LNCaP clone FGC (cell line): ENCODE data around the gene NDUFA11.

Experiments used
- DNase-seq: peaks from one replicate; pipeline ENCODE4 v3.0.0-alpha.2; 2011; ENCODE audit warnings: low read depth
- H3K4me3 ChIP-seq: 2 replicates; pipeline ENCODE4 v1.5.1; 2011; ENCODE audit warnings: mild to moderate bottlenecking, low read depth, low read length, control low read depth
- TF ChIP-seq, protein P1 (sequence below): IDR thresholded peaks from 2 replicates; pipeline ENCODE4 v1.5.1; 2012; ENCODE audit warnings: mild to moderate bottlenecking; ENCODE audit not compliant: control insufficient read depth, insufficient read depth; ENCODE audit errors: extremely low read depth

The NDUFA11 gene

GRCh38 chr19:5932146-5932545, 28.6 kb upstream of the NDUFA11 start:
- DNase-seq, result no peak
- TF ChIP-seq, protein P1, sequence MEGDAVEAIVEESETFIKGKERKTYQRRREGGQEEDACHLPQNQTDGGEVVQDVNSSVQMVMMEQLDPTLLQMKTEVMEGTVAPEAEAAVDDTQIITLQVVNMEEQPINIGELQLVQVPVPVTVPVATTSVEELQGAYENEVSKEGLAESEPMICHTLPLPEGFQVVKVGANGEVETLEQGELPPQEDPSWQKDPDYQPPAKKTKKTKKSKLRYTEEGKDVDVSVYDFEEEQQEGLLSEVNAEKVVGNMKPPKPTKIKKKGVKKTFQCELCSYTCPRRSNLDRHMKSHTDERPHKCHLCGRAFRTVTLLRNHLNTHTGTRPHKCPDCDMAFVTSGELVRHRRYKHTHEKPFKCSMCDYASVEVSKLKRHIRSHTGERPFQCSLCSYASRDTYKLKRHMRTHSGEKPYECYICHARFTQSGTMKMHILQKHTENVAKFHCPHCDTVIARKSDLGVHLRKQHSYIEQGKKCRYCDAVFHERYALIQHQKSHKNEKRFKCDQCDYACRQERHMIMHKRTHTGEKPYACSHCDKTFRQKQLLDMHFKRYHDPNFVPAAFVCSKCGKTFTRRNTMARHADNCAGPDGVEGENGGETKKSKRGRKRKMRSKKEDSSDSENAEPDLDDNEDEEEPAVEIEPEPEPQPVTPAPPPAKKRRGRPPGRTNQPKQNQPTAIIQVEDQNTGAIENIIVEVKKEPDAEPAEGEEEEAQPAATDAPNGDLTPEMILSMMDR, result no peak
- H3K4me3 ChIP-seq, result no peak overlapping the region

- TF ChIP-seq, protein P1, result no peak
- DNase-seq, result no peak
- H3K4me3 ChIP-seq, result no peak overlapping the region
These were observed 27.7 kb upstream of the NDUFA11 start for GRCh38 chr19:5931251-5931650.

DNA sequence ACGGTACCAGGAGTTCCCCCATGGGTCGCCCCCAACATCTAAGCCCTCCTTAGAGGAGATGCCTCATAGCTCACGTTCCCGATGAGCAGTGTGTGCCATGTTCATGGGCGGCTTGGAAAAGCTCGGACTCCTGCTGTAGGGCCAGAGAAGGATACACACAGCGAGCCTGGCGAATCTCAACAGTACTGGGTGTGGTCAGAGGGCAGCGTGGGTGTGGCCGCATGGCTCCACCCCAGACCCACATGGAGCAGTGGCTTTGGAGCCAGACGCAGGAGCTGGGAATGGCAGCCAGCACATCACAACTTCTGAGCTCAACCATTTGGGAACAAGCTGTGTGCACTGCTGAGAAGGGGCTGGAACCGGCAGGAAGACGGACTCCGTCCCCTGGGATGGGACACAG, 26.0 kb upstream of the NDUFA11 start:
- no peak for DNase-seq
- TF ChIP-seq, protein P1, result no peak

DNA sequence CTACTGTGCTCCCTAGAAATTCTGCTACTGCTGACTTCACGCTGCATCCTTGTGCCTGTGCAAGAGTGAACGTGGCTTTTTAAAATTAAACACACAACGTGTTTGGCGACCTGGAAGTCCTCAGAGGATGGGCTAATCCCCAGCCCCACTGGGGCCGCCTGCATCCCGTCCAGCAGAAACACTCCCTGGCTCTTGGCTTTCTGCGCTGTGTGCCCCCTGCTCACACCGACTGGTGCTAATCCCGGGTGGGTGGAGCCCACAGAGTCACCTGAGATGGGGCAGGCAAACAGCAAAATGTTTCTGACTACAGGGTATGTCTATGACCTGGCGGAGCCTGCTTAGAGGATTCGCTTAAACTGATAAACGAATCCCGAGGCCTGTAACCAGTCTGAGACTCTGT, 25.6 kb upstream of the NDUFA11 start:
- H3K4me3 ChIP-seq, result no peak overlapping the region
- TF ChIP-seq, protein P1, result no peak
- no peak for DNase-seq

More for the DNA sequence above, 26.0 kb upstream of the NDUFA11 start:
- H3K4me3 ChIP-seq, result no peak overlapping the region

GRCh38 chr19:5927441-5927821, 23.8 kb upstream of the NDUFA11 start:
- TF ChIP-seq, protein P1, result no peak
- H3K4me3 ChIP-seq, result no peak overlapping the region
- DNase-seq, result no peak

- H3K4me3 ChIP-seq, result no peak overlapping the region
- no peak for DNase-seq
- TF ChIP-seq, protein P1, result no peak
These were observed 23.3 kb upstream of the NDUFA11 start for GRCh38 chr19:5926641-5927440.
